ENCODE measurements around the gene ZNF853.
"Not testable (repeated sequence)": the region's sequence is repeated elsewhere in the genome, so short reads cannot be mapped to it uniquely, and the experiment has no call there.

The ZNF853 gene

DNA sequence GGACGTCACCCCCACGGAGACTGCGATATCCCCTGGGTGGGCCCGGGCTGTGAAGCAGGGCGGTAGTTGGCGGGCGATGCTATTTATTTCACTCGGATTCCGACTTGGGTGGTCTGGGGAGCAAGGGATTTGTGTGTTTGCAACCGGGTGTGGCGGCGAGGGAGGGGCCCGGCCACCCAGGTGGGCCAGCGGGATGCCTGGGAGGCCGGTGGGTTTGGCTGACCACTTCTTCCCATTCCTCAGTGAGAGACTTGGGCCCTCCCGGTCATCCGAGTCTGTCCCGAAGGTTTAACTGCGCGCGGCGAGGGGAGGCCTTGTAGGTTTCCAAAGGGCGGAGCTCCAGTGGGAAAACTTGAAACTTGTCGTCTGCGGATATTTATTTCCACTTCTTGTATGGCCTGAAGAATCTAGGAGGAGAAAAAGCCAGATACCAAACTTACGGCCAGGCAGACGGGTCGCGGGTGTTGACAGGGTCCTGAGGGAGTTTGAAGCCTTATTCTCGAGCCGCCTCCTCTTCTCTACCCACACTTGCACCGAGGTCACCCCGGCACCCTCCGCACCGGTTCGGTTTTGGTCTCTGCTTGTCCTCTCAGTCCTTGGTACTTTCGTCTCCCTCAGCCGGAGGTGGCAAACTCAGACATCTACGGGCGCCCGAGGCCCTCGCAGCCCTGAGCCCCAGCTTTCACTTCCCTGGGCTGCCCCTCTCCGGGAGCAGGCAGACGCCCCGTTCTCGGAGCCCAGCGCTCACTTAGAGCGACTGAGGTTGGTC lies 39.6 kb downstream of the ZNF853 start:
- Histone ChIP-seq H3K27ac (no peak overlapping the region), H3K36me3 (replicated peaks) (peaks cover 40% of the 10 kb centered on the region), H3K4me3 (ENCODE audit: low read depth, low read length) (no peak overlapping the region), H3K27me3 (replicated peaks) (no peaks in the 10 kb centered on the region)
- DNase-seq, result no peak
- TF ChIP-seq, protein P1, sequence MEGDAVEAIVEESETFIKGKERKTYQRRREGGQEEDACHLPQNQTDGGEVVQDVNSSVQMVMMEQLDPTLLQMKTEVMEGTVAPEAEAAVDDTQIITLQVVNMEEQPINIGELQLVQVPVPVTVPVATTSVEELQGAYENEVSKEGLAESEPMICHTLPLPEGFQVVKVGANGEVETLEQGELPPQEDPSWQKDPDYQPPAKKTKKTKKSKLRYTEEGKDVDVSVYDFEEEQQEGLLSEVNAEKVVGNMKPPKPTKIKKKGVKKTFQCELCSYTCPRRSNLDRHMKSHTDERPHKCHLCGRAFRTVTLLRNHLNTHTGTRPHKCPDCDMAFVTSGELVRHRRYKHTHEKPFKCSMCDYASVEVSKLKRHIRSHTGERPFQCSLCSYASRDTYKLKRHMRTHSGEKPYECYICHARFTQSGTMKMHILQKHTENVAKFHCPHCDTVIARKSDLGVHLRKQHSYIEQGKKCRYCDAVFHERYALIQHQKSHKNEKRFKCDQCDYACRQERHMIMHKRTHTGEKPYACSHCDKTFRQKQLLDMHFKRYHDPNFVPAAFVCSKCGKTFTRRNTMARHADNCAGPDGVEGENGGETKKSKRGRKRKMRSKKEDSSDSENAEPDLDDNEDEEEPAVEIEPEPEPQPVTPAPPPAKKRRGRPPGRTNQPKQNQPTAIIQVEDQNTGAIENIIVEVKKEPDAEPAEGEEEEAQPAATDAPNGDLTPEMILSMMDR (IDR thresholded peaks at IDR 0.05; ENCODE audit: low read depth, low read length, missing control alignments), result no peak
- in situ Hi-C loops (cut with HindIII; ENCODE audit: low pct_ligation_motif_present, low sequenced_read_pairs), result no loop called here

DNA sequence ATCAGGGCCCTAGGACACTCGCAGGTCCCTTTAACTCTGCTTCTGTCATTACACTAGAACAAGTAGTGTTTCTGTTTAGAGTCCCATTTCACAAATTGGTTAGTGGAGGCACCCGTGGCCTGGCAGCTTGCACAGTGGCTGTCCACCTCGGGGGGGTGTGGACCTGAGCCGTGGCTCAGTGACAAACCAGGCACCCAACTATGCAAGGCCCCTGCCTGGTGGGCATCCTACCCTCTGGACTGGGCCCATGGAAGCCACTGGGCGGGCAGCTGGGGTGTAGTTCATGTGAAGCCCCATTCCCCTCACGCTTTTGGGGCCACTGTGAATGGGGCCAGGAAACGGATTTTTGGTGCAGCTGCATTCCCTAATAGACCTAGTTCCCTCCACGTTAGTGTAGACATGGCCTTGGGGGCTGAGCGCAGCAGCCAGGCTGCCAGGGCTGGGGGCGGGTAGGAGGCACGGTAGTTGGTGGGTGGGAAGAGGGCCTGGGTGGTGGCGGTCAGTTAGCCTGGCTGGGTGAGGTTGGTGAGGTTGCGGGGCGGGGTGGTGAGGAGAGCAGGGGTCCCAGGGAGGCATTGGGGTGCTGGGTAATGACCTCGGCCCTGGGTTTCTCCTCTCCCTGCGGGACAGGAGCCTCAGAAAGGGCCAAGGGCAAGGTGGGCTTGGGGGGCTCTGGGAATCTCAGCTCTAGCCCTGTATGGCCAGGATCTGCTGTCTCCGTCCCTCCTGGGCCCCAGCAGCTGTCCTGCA lies 40.4 kb downstream of the ZNF853 start:
- H3K27me3 ChIP-seq (replicated peaks), result no peaks in the 10 kb centered on the region
- H3K27ac ChIP-seq, result no peak overlapping the region
- H3K36me3 ChIP-seq (replicated peaks), result peaks cover 38% of the 10 kb centered on the region
- DNase-seq, result no peak
- TF ChIP-seq, protein P1 (IDR thresholded peaks at IDR 0.05; ENCODE audit: low read depth, low read length, missing control alignments), result no peak
- H3K4me3 ChIP-seq (ENCODE audit: low read depth, low read length), result no peak overlapping the region
- in situ Hi-C loops (cut with HindIII; ENCODE audit: low pct_ligation_motif_present, low sequenced_read_pairs), result no loop called here

DNA sequence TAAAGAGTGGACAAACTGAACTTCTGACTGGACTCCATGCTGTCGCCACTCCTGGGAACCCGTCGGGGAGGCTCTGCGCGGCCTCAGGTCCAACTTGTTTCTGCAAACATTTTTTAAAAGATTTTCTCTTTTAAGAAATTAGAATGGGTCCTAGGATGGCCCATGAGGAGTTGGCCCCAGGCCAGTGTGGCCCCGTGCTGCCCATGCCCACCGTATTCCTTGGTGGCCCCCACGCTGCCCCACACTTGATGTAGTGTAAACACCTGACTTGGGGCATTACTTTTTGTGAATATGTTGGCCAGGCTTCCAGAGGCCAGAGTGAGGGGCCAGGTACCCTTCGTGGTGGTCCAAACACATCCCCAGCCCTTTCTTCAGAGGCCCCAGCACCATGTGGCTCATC lies 41.0 kb downstream of the ZNF853 start:
- Histone ChIP-seq H3K36me3 (replicated peaks) (peaks cover 35% of the 10 kb centered on the region), H3K27ac (no peak overlapping the region), H3K4me3 (ENCODE audit: low read depth, low read length) (no peak overlapping the region), H3K27me3 (replicated peaks) (no peaks in the 10 kb centered on the region)
- no peak for DNase-seq
- in situ Hi-C loops (cut with HindIII; ENCODE audit: low pct_ligation_motif_present, low sequenced_read_pairs), result no loop called here
- TF ChIP-seq, protein P1 (IDR thresholded peaks at IDR 0.05; ENCODE audit: low read depth, low read length, missing control alignments), result no peak

DNA sequence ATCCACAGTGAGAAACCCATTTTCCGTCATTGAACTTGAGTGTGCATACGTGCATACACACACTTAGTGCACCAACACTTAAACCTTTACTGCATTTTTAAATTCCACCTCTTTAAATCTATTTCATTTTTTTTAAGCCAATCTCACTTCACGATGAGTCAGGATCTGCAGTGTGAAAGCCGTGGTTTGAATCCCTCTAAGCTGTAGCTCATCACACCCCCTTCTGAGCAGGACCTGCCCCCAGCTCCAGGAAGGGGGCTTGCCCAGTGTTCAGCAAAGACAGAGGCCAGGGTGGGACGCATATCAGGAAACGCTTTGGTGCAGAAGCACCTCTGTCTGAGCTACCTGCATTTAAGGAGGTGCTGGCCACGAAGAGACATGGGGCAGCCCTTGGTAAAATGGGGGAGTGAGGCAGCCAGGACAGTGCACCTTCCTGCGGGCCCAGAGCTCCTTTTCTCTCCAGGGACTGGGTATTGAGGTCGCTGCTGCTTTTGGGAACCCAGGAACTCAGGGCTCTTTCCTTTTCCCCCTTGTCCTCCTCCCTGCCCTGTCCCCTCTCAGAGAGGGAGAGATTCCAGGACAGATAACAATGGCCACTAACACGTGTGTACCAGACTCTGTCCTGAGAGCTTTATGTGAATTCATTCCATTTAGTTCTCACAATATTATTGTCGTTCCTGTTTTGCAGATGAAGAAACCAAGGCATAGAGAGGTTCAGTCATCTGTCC lies 43.4 kb downstream of the ZNF853 start:
- Histone ChIP-seq H3K27me3 (replicated peaks) (no peaks in the 10 kb centered on the region), H3K4me3 (ENCODE audit: low read depth, low read length) (no peak overlapping the region), H3K27ac (no peak overlapping the region), H3K36me3 (replicated peaks) (peaks cover 16% of the 10 kb centered on the region)
- TF ChIP-seq, protein P1 (IDR thresholded peaks at IDR 0.05; ENCODE audit: low read depth, low read length, missing control alignments), result no peak
- DNase-seq, result no peak
- in situ Hi-C loops (cut with HindIII; ENCODE audit: low pct_ligation_motif_present, low sequenced_read_pairs), result no loop called here

DNA sequence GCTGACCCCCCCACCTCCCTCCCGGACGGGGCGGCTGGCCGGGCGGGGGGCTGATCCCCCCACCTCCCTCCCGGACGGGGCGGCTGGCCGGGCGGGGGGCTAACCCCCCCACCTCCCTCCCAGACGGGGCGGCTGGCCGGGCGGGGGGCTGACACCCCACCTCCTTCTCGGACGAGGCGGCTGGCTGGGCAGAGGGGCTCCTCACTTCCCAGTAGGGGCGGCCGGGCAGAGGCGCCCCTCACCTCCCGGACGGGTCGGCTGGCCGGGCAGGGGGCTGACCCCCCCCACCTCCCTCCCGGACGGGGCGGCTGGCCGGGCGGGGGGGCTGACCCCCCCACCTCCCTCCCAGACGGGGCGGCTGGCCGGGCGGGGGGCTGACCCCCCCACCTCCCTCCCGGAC lies 55.4 kb downstream of the ZNF853 start:
- DNase-seq; in situ Hi-C loops (cut with HindIII; ENCODE audit: low pct_ligation_motif_present, low sequenced_read_pairs); H3K36me3 ChIP-seq (replicated peaks); H3K27me3 ChIP-seq (replicated peaks); H3K27ac ChIP-seq; H3K4me3 ChIP-seq (ENCODE audit: low read depth, low read length): not testable (repeated sequence)
